ENCODE measurements around the gene FAN1. TPM values are rescaled to one million over a fixed set of nuclear protein-coding genes. Genes with fewer than 3 reads are reported as not detected.
"Not testable (repeated sequence)": the region's sequence is repeated elsewhere in the genome, so short reads cannot be mapped to it uniquely, and the experiment has no call there.

Gene FAN1
- total RNA-seq: 32.6 TPM

GRCh38 chr15:30903497-30904187 is at the start of gene FAN1:
TSS of gene FAN1 (plus strand) at chr15:30903915. CDS start at chr15:30904664, 749 bp downstream.
- DNase-seq: peak; percentile 91

GRCh38 chr15:30859091-30859874 is 44.4 kb upstream of the FAN1 start:
- DNase-seq: no peak

- no peak for DNase-seq
These were observed 38.5 kb upstream of the FAN1 start for GRCh38 chr15:30865257-30865656.

GRCh38 chr15:30870681-30871080 is 33.0 kb upstream of the FAN1 start:
- no peak for DNase-seq

- no peak for DNase-seq
These were observed 31.4 kb upstream of the FAN1 start for GRCh38 chr15:30872341-30872748.

GRCh38 chr15:30877070-30877469 is 26.6 kb upstream of the FAN1 start:
- DNase-seq: no peak

- no peak for DNase-seq
These were observed 25.2 kb upstream of the FAN1 start for GRCh38 chr15:30878515-30878914.

GRCh38 chr15:30882849-30883433 is 20.8 kb upstream of the FAN1 start:
- DNase-seq: no peak

GRCh38 chr15:30883666-30884065 is 20.0 kb upstream of the FAN1 start:
- DNase-seq: not testable (repeated sequence)

- no peak for DNase-seq
These were observed 17.9 kb upstream of the FAN1 start for GRCh38 chr15:30885814-30886213.

GRCh38 chr15:30889196-30889595 is 14.5 kb upstream of the FAN1 start:
- DNase-seq: no peak

GRCh38 chr15:30895461-30896210 is 8.1 kb upstream of the FAN1 start:
- no peak for DNase-seq

GRCh38 chr15:30896211-30896606 is 7.5 kb upstream of the FAN1 start:
- no peak for DNase-seq

- no peak for DNase-seq
These were observed 1.8 kb upstream of the FAN1 start for GRCh38 chr15:30901889-30902288.

GRCh38 chr15:30904812-30905211 is 1.1 kb downstream of the FAN1 start:
- DNase-seq: no peak

GRCh38 chr15:30905821-30906220 is 2.1 kb downstream of the FAN1 start:
- DNase-seq: no peak

- no peak for DNase-seq
These were observed 2.7 kb downstream of the FAN1 start for GRCh38 chr15:30906366-30906765.

- no peak for DNase-seq
These were observed 10.0 kb downstream of the FAN1 start for GRCh38 chr15:30913761-30914160.

GRCh38 chr15:30917013-30917412 is 13.3 kb downstream of the FAN1 start:
- DNase-seq: no peak

- DNase-seq: no peak
These were observed 14.0 kb downstream of the FAN1 start for GRCh38 chr15:30917675-30918074.

- no peak for DNase-seq
These were observed 14.7 kb downstream of the FAN1 start for GRCh38 chr15:30918366-30918765.

GRCh38 chr15:30919877-30920550 is 16.3 kb downstream of the FAN1 start:
- no peak for DNase-seq
